Smooth muscle cell (in vitro differentiated cells): ENCODE results near the gene HAPLN2. TPM values are rescaled to one million over a fixed set of nuclear protein-coding genes. Genes with fewer than 3 reads are reported as not detected.
"Not testable (repeated sequence)": the region's sequence is repeated elsewhere in the genome, so short reads cannot be mapped to it uniquely, and the experiment has no call there.

Experiments
- DNase-seq: peaks from one replicate; lab custom pipeline; 2025; ENCODE audit not compliant: unreplicated experiment; lab: John Stamatoyannopoulos, UW
- H2AFZ ChIP-seq: fragments of 200-600 bp; sonication (generic); 2 replicates; pipeline ENCODE4 v1.6.0; 2016; ENCODE audit warnings: antibody characterized with exemption, low read depth, mild to moderate bottlenecking
- H3F3A ChIP-seq: fragments of 200-600 bp; sonication (generic); 2 replicates; pipeline ENCODE4 v1.6.0; 2017; ENCODE audit warnings: antibody characterized with exemption, low read depth
- H3K27ac ChIP-seq: fragments of 200-600 bp; sonication (generic); 2 replicates; pipeline ENCODE4 v1.5.1; 2016; ENCODE audit warnings: low read depth, mild to moderate bottlenecking
- H3K27me3 ChIP-seq: fragments of 200-600 bp; sonication (generic); 2 replicates; pipeline ENCODE4 v1.6.1; 2016; ENCODE audit warnings: low read depth, mild to moderate bottlenecking
- H3K36me3 ChIP-seq: fragments of 200-600 bp; sonication (generic); 2 replicates; pipeline ENCODE4 v1.5.1; 2016; ENCODE audit warnings: low read depth
- H3K4me1 ChIP-seq: fragments of 200-600 bp; sonication (generic); 2 replicates; pipeline ENCODE4 v1.5.1; 2016; ENCODE audit warnings: low read depth
- H3K4me2 ChIP-seq: fragments of 200-600 bp; sonication (generic); 2 replicates; pipeline ENCODE4 v1.6.0; 2016; ENCODE audit warnings: mild to moderate bottlenecking
- H3K4me3 ChIP-seq: fragments of 200-600 bp; sonication (generic); 2 replicates; pipeline ENCODE4 v1.5.1; 2016; ENCODE audit warnings: mild to moderate bottlenecking
- H3K79me2 ChIP-seq: fragments of 200-600 bp; sonication (generic); 2 replicates; pipeline ENCODE4 v1.6.0; 2016; ENCODE audit warnings: low read depth, mild to moderate bottlenecking
- H3K9ac ChIP-seq: fragments of 200-600 bp; sonication (generic); 2 replicates; pipeline ENCODE4 v1.6.0; 2016; ENCODE audit warnings: low read depth
- H3K9me3 ChIP-seq: fragments of 200-600 bp; sonication (generic); replicated peaks from 2 replicates; pipeline ENCODE4 v1.5.1; 2016; ENCODE audit warnings: low read depth
- H4K20me1 ChIP-seq: fragments of 200-600 bp; sonication (generic); 2 replicates; pipeline ENCODE4 v1.6.0; 2016; ENCODE audit warnings: low read depth
- CTCF ChIP-seq: fragments of 200-600 bp; sonication (generic); IDR thresholded peaks from 2 replicates; pipeline ENCODE4 v1.5.1; 2017; ENCODE audit warnings: borderline replicate concordance, mild to moderate bottlenecking, antibody characterized with exemption; ENCODE audit not compliant: insufficient read depth, poor library complexity, severe bottlenecking
- WGBS: methylation state at CpG from one replicate; pipeline ENCODE4 v1.1.7; 2016; ENCODE audit warnings: low lambda C conversion rate; 5-methylcytosine and 5-hydroxymethylcytosine counted together
- polyA plus RNA-seq: library from polyadenylated mRNA; unstranded; fragments of >200 nt; fragmentation: Nextera tagmentation; extraction: Ambion mirVana; gene quantifications from 2 replicates; pipeline ENCODE4 v1.2.1, GENCODE V29; 2016
- total RNA-seq: library from RNA; depleted of rRNA; stranded (reverse); fragments of >200 nt; gene quantifications from 2 replicates; pipeline ENCODE4 v1.2.3, GENCODE V29; 2014

Gene HAPLN2
- total and polyA plus RNA-seq, 2 experiments from 2014 or later = 1.00 TPM; not detected in 1

- DNase-seq = no peak
- Histone ChIP-seq H3K9ac (peak overlapping the region; percentile 76), H3K36me3 (no peaks in the 10 kb centered on the region), H3K4me2 (peak overlapping the region; percentile 91), H2AFZ (peak overlapping the region; percentile 97), H3K27ac (peak overlapping the region; percentile 65), H3K4me1 (peaks cover 7% of the 10 kb centered on the region), H3K27me3 (no peaks in the 10 kb centered on the region), H3K4me3 (peak overlapping the region; percentile 77), H3F3A (no peaks in the 10 kb centered on the region), H3K9me3 (no peaks in the 10 kb centered on the region), H3K79me2 (peaks cover 20% of the 10 kb centered on the region), H4K20me1 (no peaks in the 10 kb centered on the region)
- WGBS = 7% methylated on average over 13 of the region's 13 CpGs
- TF ChIP-seq CTCF = no peak
These were observed 18.5 kb upstream of the HAPLN2 start for GRCh38 chr1:156600733-156601121.

- Histone ChIP-seq H3K9ac (peak within 1 kb of the TSS; percentile 76), H3K4me2 (peak within 1 kb of the TSS; percentile 91), H4K20me1 (no peaks in the 10 kb centered on the region), H3K4me1 (peaks cover 7% of the 10 kb centered on the region), H3K36me3 (no peaks in the 10 kb centered on the region), H2AFZ (peak within 1 kb of the TSS; percentile 97), H3K4me3 (peak within 1 kb of the TSS; percentile 77), H3F3A (no peaks in the 10 kb centered on the region), H3K27me3 (no peaks in the 10 kb centered on the region), H3K27ac (peak within 1 kb of the TSS; percentile 65), H3K9me3 (no peaks in the 10 kb centered on the region), H3K79me2 (peaks cover 20% of the 10 kb centered on the region)
- DNase-seq = peak; percentile 28
- WGBS = under 1% methylated on average over 35 of the region's 35 CpGs
- TF ChIP-seq CTCF = no peak
These were observed 17.9 kb upstream of the HAPLN2 start, which contains the start of gene GPATCH4 for GRCh38 chr1:156601122-156601830. Gene GPATCH4 (minus strand): TSS chr1:156601479.

- 78% methylated on average over 12 of the region's 12 CpGs for WGBS
- Histone ChIP-seq H3K4me1 (peaks cover 7% of the 10 kb centered on the region), H3K4me2 (peak overlapping the region; percentile 91), H3K36me3 (no peaks in the 10 kb centered on the region), H3K9ac (peak overlapping the region; percentile 76), H3K9me3 (no peaks in the 10 kb centered on the region), H4K20me1 (no peaks in the 10 kb centered on the region), H2AFZ (peak overlapping the region; percentile 97), H3K4me3 (peak overlapping the region; percentile 77), H3F3A (no peaks in the 10 kb centered on the region), H3K79me2 (peaks cover 20% of the 10 kb centered on the region), H3K27ac (peak overlapping the region; percentile 65), H3K27me3 (no peaks in the 10 kb centered on the region)
- no peak for TF ChIP-seq CTCF
- no peak for DNase-seq
These were observed 17.3 kb upstream of the HAPLN2 start for GRCh38 chr1:156601892-156602291.

- no peaks in the 10 kb centered on the region for H3K27me3 ChIP-seq
- peak; percentile 29 for TF ChIP-seq CTCF
- no peaks in the 10 kb centered on the region for H3K9me3 ChIP-seq
- DNase-seq = no peak
- H4K20me1 ChIP-seq = no peaks in the 10 kb centered on the region
- no peak overlapping the region for H2AFZ ChIP-seq
- H3K9ac ChIP-seq = no peak overlapping the region
- peaks cover 7% of the 10 kb centered on the region for H3K4me1 ChIP-seq
- H3K36me3 ChIP-seq = no peaks in the 10 kb centered on the region
- no peak overlapping the region for H3K27ac ChIP-seq
- H3K4me3 ChIP-seq = no peak overlapping the region
- 37% methylated on average over 10 of the region's 10 CpGs for WGBS
- H3K79me2 ChIP-seq = peaks cover 20% of the 10 kb centered on the region
- no peaks in the 10 kb centered on the region for H3F3A ChIP-seq
- no peak overlapping the region for H3K4me2 ChIP-seq
These were observed 16.6 kb upstream of the HAPLN2 start for GRCh38 chr1:156602557-156602993.

- not testable (repeated sequence) for H3K9ac ChIP-seq, H2AFZ ChIP-seq, H3K27me3 ChIP-seq, H3K79me2 ChIP-seq, H3K36me3 ChIP-seq, H3K27ac ChIP-seq, H3K4me3 ChIP-seq, DNase-seq, H3K4me1 ChIP-seq, H3K9me3 ChIP-seq, H3F3A ChIP-seq, H3K4me2 ChIP-seq, H4K20me1 ChIP-seq
- WGBS = 90% methylated on average over 4 of the region's 4 CpGs
These were observed 11.9 kb upstream of the HAPLN2 start for GRCh38 chr1:156607344-156607743.
